ENCODE data around the gene RTTN.
"Not testable (repeated sequence)": the region's sequence is repeated elsewhere in the genome, so short reads cannot be mapped to it uniquely, and the experiment has no call there.

The RTTN gene

GRCh38 chr18:70205421-70206397 lies at the start of gene RTTN:
Gene RTTN, minus strand, starts transcription at chr18:70205687. Its CDS starts 29 bp downstream, at chr18:70205658.
- DNase-seq (ENCODE audit: low read depth) = peak; percentile 93

- no peak for DNase-seq (ENCODE audit: low read depth)
Measured at GRCh38 chr18:70250781-70251180, 45.3 kb upstream of the RTTN start.

- not testable (repeated sequence) for DNase-seq (ENCODE audit: low read depth)
Measured at GRCh38 chr18:70249861-70250260, 44.4 kb upstream of the RTTN start.

- DNase-seq (ENCODE audit: low read depth) = peak; percentile 65
Measured at GRCh38 chr18:70249118-70249517, 43.6 kb upstream of the RTTN start.

GRCh38 chr18:70246061-70246466 lies 40.6 kb upstream of the RTTN start:
- no peak for DNase-seq (ENCODE audit: low read depth)

- DNase-seq (ENCODE audit: low read depth) = no peak
Measured at GRCh38 chr18:70243131-70243929, 37.8 kb upstream of the RTTN start.

- DNase-seq (ENCODE audit: low read depth) = not testable (repeated sequence)
Measured at GRCh38 chr18:70236921-70237320, 31.4 kb upstream of the RTTN start.

- no peak for DNase-seq (ENCODE audit: low read depth)
Measured at GRCh38 chr18:70235478-70235877, 30.0 kb upstream of the RTTN start.

GRCh38 chr18:70234667-70235459 lies 29.4 kb upstream of the RTTN start:
- DNase-seq (ENCODE audit: low read depth) = peak; percentile 38

- DNase-seq (ENCODE audit: low read depth) = no peak
Measured at GRCh38 chr18:70233974-70234373, 28.5 kb upstream of the RTTN start.

- DNase-seq (ENCODE audit: low read depth) = no peak
Measured at GRCh38 chr18:70232261-70232660, 26.8 kb upstream of the RTTN start.

- no peak for DNase-seq (ENCODE audit: low read depth)
Measured at GRCh38 chr18:70229639-70230038, 24.2 kb upstream of the RTTN start.

GRCh38 chr18:70228536-70228935 lies 23.0 kb upstream of the RTTN start:
- DNase-seq (ENCODE audit: low read depth) = no peak

GRCh38 chr18:70227438-70227837 lies 22.0 kb upstream of the RTTN start:
- no peak for DNase-seq (ENCODE audit: low read depth)

- DNase-seq (ENCODE audit: low read depth) = no peak
Measured at GRCh38 chr18:70221915-70222278, 16.4 kb upstream of the RTTN start.

- DNase-seq (ENCODE audit: low read depth) = no peak
Measured at GRCh38 chr18:70221156-70221914, 15.8 kb upstream of the RTTN start.

GRCh38 chr18:70220628-70221027 lies 15.1 kb upstream of the RTTN start:
- no peak for DNase-seq (ENCODE audit: low read depth)

GRCh38 chr18:70219688-70220087 lies 14.2 kb upstream of the RTTN start:
- no peak for DNase-seq (ENCODE audit: low read depth)

GRCh38 chr18:70216788-70217187 lies 11.3 kb upstream of the RTTN start:
- no peak for DNase-seq (ENCODE audit: low read depth)

GRCh38 chr18:70207181-70207580 lies 1.7 kb upstream of the RTTN start:
- DNase-seq (ENCODE audit: low read depth) = no peak

GRCh38 chr18:70200286-70200685 lies 5.2 kb downstream of the RTTN start:
- no peak for DNase-seq (ENCODE audit: low read depth)

All from stromal cell of bone marrow (primary cell).